Measurements from ENCODE around the gene ADAM8. TPM values are rescaled to one million over a fixed set of nuclear protein-coding genes. Genes with fewer than 3 reads are reported as not detected.

Gene ADAM8
- total RNA-seq, 1 experiment from 2014 or later: 113 TPM

GRCh38 chr10:133270773-133271297, 5.8 kb downstream of the ADAM8 start:
- ChIA-PET POLR2A (ENCODE audit: unreplicated experiment) (no interaction called here), CTCF (no interaction called here)
- TF ChIP-seq EZH2 (IDR thresholded peaks at IDR 0.05; ENCODE audit: low read length, unreplicated experiment) (no peak), EZH2phosphoT487 (IDR thresholded peaks at IDR 0.05; ENCODE audit: borderline replicate concordance, low read length) (no peak), CTCF (conservative IDR thresholded peaks at IDR 0.05; ENCODE audit: low read depth, low read length) (no peak)
- intact Hi-C loops (cut with micrococcal nuclease): no loop called here
- no peak for ATAC-seq
- Histone ChIP-seq H4K20me1 (ENCODE audit: low read length) (no peaks in the 10 kb centered on the region), H3K27me3 (ENCODE audit: low read length) (no peaks in the 10 kb centered on the region), H3K4me2 (ENCODE audit: low read length) (no peak overlapping the region), H3K4me3 (ENCODE audit: low read length) (no peak overlapping the region), H3K79me2 (ENCODE audit: low read length) (peaks cover 24% of the 10 kb centered on the region), H3F3A (ENCODE audit: low read length, unreplicated experiment) (no peaks in the 10 kb centered on the region), H3K4me1 (ENCODE audit: insufficient read depth, low read length) (peaks cover 18% of the 10 kb centered on the region), H3K27ac (ENCODE audit: low read length) (no peak overlapping the region), H3K36me3 (ENCODE audit: low read depth, low read length) (peaks cover 5% of the 10 kb centered on the region; the same call in 1 of the 2 replicates), H2AFZ (ENCODE audit: low read length) (no peak overlapping the region), H3K9ac (ENCODE audit: low read length) (no peak overlapping the region), H3K9me2 (replicated peaks; ENCODE audit: low read length) (no peaks in the 10 kb centered on the region), H3K9me3 (ENCODE audit: low read length) (no peaks in the 10 kb centered on the region)
- DNase-seq: no peak
- BruUV-seq (replicated peaks): no TSS peak

DNA sequence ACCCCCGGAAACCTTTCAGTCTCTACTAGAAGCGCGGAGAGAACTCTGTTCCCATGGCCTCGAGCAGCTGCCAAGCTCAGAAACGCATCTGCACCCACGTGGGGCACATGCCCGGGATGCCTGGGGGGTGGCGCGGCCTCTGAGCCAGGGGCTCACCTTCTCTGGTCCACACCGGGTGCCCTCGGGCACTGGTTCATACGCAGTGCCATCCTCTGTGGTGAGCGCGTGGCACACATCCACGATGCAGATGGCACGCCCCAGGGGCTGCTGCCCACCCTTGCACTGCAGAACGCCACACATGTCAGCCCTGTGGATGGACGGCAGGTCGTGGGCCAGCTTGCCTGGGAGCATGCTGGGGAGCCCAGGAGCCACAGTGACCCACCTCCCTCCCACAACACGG, 6.5 kb downstream of the ADAM8 start:
- Histone ChIP-seq H3K9me2 (replicated peaks; ENCODE audit: low read length) (no peaks in the 10 kb centered on the region), H3K9me3 (ENCODE audit: low read length) (no peaks in the 10 kb centered on the region), H3K36me3 (ENCODE audit: low read depth, low read length) (peaks cover 5% of the 10 kb centered on the region; the same call in 1 of the 2 replicates), H3K4me2 (ENCODE audit: low read length) (no peak overlapping the region), H3K9ac (ENCODE audit: low read length) (no peak overlapping the region), H2AFZ (ENCODE audit: low read length) (no peak overlapping the region), H4K20me1 (ENCODE audit: low read length) (no peaks in the 10 kb centered on the region), H3K27me3 (ENCODE audit: low read length) (no peaks in the 10 kb centered on the region), H3K4me1 (ENCODE audit: insufficient read depth, low read length) (peaks cover 18% of the 10 kb centered on the region), H3K4me3 (ENCODE audit: low read length) (no peak overlapping the region), H3F3A (ENCODE audit: low read length, unreplicated experiment) (no peaks in the 10 kb centered on the region), H3K79me2 (ENCODE audit: low read length) (peaks cover 18% of the 10 kb centered on the region), H3K27ac (ENCODE audit: low read length) (no peak overlapping the region)
- intact Hi-C loops (cut with micrococcal nuclease): no loop called here
- no TSS peak for BruUV-seq (replicated peaks)
- DNase-seq: no peak
- ChIA-PET CTCF (no interaction called here), POLR2A (ENCODE audit: unreplicated experiment) (no interaction called here)
- no peak for ATAC-seq
- no peak for TF ChIP-seq EZH2 (IDR thresholded peaks at IDR 0.05; ENCODE audit: low read length, unreplicated experiment)
- no peak for TF ChIP-seq EZH2phosphoT487 (IDR thresholded peaks at IDR 0.05; ENCODE audit: borderline replicate concordance, low read length)
- no peak for TF ChIP-seq CTCF (conservative IDR thresholded peaks at IDR 0.05; ENCODE audit: low read depth, low read length)

- intact Hi-C loops (cut with micrococcal nuclease): no loop called here
- Histone ChIP-seq H4K20me1 (ENCODE audit: low read length) (no peaks in the 10 kb centered on the region), H3K27me3 (ENCODE audit: low read length) (no peaks in the 10 kb centered on the region), H2AFZ (ENCODE audit: low read length) (no peak overlapping the region), H3K9ac (ENCODE audit: low read length) (no peak overlapping the region), H3F3A (ENCODE audit: low read length, unreplicated experiment) (no peaks in the 10 kb centered on the region), H3K9me2 (replicated peaks; ENCODE audit: low read length) (no peaks in the 10 kb centered on the region), H3K9me3 (ENCODE audit: low read length) (no peaks in the 10 kb centered on the region), H3K4me1 (ENCODE audit: insufficient read depth, low read length) (peaks cover 15% of the 10 kb centered on the region), H3K4me2 (ENCODE audit: low read length) (no peak overlapping the region), H3K4me3 (ENCODE audit: low read length) (no peak overlapping the region), H3K79me2 (ENCODE audit: low read length) (peaks cover 9% of the 10 kb centered on the region; the same call in 1 of the 2 replicates), H3K27ac (ENCODE audit: low read length) (no peak overlapping the region), H3K36me3 (ENCODE audit: low read depth, low read length) (peaks cover 5% of the 10 kb centered on the region; the same call in 1 of the 2 replicates)
- BruUV-seq (replicated peaks): no TSS peak
- ChIA-PET POLR2A (ENCODE audit: unreplicated experiment) (no interaction called here), CTCF (no interaction called here)
- no peak for TF ChIP-seq EZH2phosphoT487 (IDR thresholded peaks at IDR 0.05; ENCODE audit: borderline replicate concordance, low read length)
- no peak for TF ChIP-seq EZH2 (IDR thresholded peaks at IDR 0.05; ENCODE audit: low read length, unreplicated experiment)
- TF ChIP-seq CTCF (conservative IDR thresholded peaks at IDR 0.05; ENCODE audit: low read depth, low read length): no peak
- ATAC-seq (no peak), DNase-seq (no peak)
These were observed 7.3 kb downstream of the ADAM8 start for GRCh38 chr10:133269367-133269766.

Measured in PC-3 (cell line).